GM23338 (cell line): ENCODE data around the gene KCTD12.

Source experiments
- CREB1 ChIP-seq: fragments of 250-450 bp; sonication (Bioruptor Pico); IDR thresholded peaks from 2 replicates; pipeline ENCODE4 v1.5.0; 2020; ENCODE audit warnings: low read depth, mild to moderate bottlenecking, moderate library complexity
- CTCF ChIP-seq, 2 experiments: fragments of 200-600 bp in 1 of 2; sonication (generic) in 1 of 2; conservative IDR thresholded peaks; 2 replicates each; pipeline versions ENCODE4 v1.5.1 to v1.6.1; 2016 to 2017; ENCODE audit warnings: antibody characterized with exemption in 2 of 2, low read depth in 2 of 2, mild to moderate bottlenecking in 2 of 2, moderate library complexity in 1 of 2
- EZH2 ChIP-seq: fragments of 200-600 bp; sonication (generic); IDR thresholded peaks from one replicate; pipeline ENCODE4 v1.8.0; 2017; ENCODE audit warnings: antibody characterized with exemption, mild to moderate bottlenecking, low read depth; ENCODE audit not compliant: unreplicated experiment
- EZH2phosphoT487 ChIP-seq: fragments of 200-600 bp; sonication (generic); IDR thresholded peaks from one replicate; pipeline ENCODE4 v1.8.1; 2018; ENCODE audit warnings: antibody characterized with exemption; ENCODE audit not compliant: unreplicated experiment
- POLR2AphosphoS5 ChIP-seq: IDR thresholded peaks from 2 replicates; pipeline ENCODE4 v1.6.1; 2016; ENCODE audit warnings: antibody characterized with exemption, low read depth
- REST ChIP-seq: IDR thresholded peaks from one replicate; pipeline ENCODE4 v1.6.1; 2018; ENCODE audit warnings: antibody characterized with exemption; ENCODE audit not compliant: unreplicated experiment

- no peak for TF ChIP-seq EZH2
- no peak for TF ChIP-seq CTCF (conservative IDR thresholded peaks at IDR 0.05; ENCODE audit: low read depth in 2 of 2)
- no peak for TF ChIP-seq EZH2phosphoT487
- no peak for TF ChIP-seq CREB1 (CRISPR knock-in tag)
- no peak for TF ChIP-seq REST
- TF ChIP-seq POLR2AphosphoS5: no peak
Measured at GRCh38 chr13:76846363-76846762, 39.8 kb downstream of the KCTD12 start.
